ENCODE results near the gene STEAP3.

Gene STEAP3

GRCh38 chr2:119225105-119225865 lies 1.7 kb downstream of the STEAP3 start:
- DNase-seq (ENCODE audit: low read depth): no peak

GRCh38 chr2:119225926-119226325 lies 2.3 kb downstream of the STEAP3 start:
- no peak for DNase-seq (ENCODE audit: low read depth)

GRCh38 chr2:119227346-119227745 lies 3.7 kb downstream of the STEAP3 start:
- no peak for DNase-seq (ENCODE audit: low read depth)

- no peak for DNase-seq (ENCODE audit: low read depth)
Observed at GRCh38 chr2:119228136-119228535, 4.5 kb downstream of the STEAP3 start.

GRCh38 chr2:119228964-119229363 lies 5.3 kb downstream of the STEAP3 start:
- DNase-seq (ENCODE audit: low read depth): no peak

GRCh38 chr2:119229716-119230115 lies 6.1 kb downstream of the STEAP3 start:
- DNase-seq (ENCODE audit: low read depth): no peak

- no peak for DNase-seq (ENCODE audit: low read depth)
Observed at GRCh38 chr2:119230219-119231185, 6.9 kb downstream of the STEAP3 start.

- DNase-seq (ENCODE audit: low read depth): no peak
Observed at GRCh38 chr2:119231975-119232665, 8.5 kb downstream of the STEAP3 start.

GRCh38 chr2:119232666-119232993 lies 9.0 kb downstream of the STEAP3 start:
- DNase-seq (ENCODE audit: low read depth): no peak

GRCh38 chr2:119233326-119234020 lies 9.8 kb downstream of the STEAP3 start:
- no peak for DNase-seq (ENCODE audit: low read depth)

GRCh38 chr2:119234021-119235019 lies 10.7 kb downstream of the STEAP3 start:
- DNase-seq (ENCODE audit: low read depth): no peak

GRCh38 chr2:119236796-119237195 lies 13.2 kb downstream of the STEAP3 start:
- no peak for DNase-seq (ENCODE audit: low read depth)

- DNase-seq (ENCODE audit: low read depth): no peak
Observed at GRCh38 chr2:119240311-119241204, 16.9 kb downstream of the STEAP3 start.

GRCh38 chr2:119241205-119241532 lies 17.5 kb downstream of the STEAP3 start:
- no peak for DNase-seq (ENCODE audit: low read depth)

- DNase-seq (ENCODE audit: low read depth): no peak
Observed at GRCh38 chr2:119242276-119243119, 18.9 kb downstream of the STEAP3 start.

- no peak for DNase-seq (ENCODE audit: low read depth)
Observed at GRCh38 chr2:119243621-119244020, 20.0 kb downstream of the STEAP3 start.

GRCh38 chr2:119245076-119245840 lies 21.6 kb downstream of the STEAP3 start:
- no peak for DNase-seq (ENCODE audit: low read depth)

- DNase-seq (ENCODE audit: low read depth): no peak
Observed at GRCh38 chr2:119245841-119246230, 22.2 kb downstream of the STEAP3 start.
